Stimulated activated CD4-positive, alpha-beta T cell treated with anti-CD3 and anti-CD28 coated beads, Interleukin-2, amount 100 ng/mL, for 24 hours (primary cell): Measurements from ENCODE around the gene GLUD1.
"Not testable (repeated sequence)": the region's sequence is repeated elsewhere in the genome, so short reads cannot be mapped to it uniquely, and the experiment has no call there.

Source experiments
- DNase-seq, 2 donors: peaks; one replicate each; pipeline ENCODE4 v3.0.0-alpha.2; 2020

The GLUD1 gene

DNA sequence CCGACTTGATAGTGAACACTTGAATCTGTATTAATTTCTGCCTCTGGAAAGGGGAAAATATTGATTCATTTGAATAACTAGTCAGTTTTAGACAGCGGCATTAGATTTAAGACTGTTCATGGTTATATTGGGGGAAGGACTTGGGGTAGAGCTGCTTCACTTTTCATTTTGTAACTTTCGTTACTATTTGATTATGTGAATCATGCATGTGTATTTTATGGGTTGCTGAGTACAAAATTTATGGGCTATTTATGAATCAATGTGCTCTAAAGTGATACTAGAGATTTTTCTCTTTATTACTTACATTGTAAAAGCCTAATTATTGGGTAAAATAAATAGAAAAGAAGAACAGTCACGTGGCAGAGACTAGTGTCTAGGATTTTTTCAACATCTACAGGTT lies 4.9 kb downstream of the GLUD1 start:
- DNase-seq, result no peak

DNA sequence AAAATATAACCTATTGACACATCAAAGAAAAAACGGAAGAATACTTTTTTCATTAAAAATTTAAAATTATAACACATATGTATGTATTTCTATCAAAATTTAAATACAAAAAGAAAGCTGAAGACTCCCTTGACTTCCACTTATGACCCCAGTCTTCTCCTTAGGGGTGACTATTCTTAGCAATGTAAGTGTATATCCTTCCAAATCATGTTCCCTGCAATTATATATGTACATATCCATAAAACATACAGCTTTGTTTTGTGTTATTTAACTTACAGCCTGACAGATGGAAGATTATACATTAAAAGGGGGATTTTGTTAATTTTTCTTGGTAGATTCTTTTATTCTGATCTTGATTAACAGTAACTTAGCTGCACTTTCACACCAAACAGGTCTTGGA lies 9.1 kb downstream of the GLUD1 start:
- DNase-seq, result no peak

GRCh38 chr10:87084291-87084782 lies 10.3 kb downstream of the GLUD1 start:
- DNase-seq, result not testable (repeated sequence)

DNA sequence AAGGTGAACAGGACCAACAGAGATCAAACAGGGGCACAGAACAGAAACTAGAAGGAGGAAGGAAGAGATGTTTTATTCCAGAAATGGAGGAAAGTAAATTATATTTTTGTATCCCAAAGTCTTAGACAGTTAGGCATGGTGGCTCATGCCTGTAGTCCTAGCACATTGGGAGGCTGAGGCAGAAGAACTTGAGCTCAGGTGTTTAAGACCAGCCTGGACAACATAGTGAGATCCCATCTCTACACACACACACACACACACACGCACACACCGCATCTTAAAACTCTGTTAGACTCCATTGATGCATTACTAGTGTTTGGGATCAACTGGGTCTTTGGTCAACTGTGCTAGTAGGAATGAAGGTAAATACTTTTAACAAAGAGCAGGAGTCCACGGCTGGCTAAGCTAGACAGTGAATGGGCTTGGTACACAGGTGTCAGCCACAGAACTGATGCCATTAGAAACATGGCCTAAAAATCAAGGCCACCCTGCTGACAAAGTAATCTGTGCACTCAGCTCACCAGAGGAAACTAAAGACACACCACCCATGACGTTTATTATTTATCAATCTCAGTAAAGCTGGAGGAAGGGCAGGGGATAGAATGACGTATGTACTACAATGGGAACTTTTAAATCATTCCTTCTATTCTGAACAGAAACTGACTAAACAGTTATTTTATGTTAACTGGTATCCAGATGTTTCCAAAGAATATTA lies 10.9 kb downstream of the GLUD1 start:
- peak in 1 of 2 donors; percentile 23 for DNase-seq

GRCh38 chr10:87082219-87082618 lies 12.4 kb downstream of the GLUD1 start:
- not testable (repeated sequence) for DNase-seq

DNA sequence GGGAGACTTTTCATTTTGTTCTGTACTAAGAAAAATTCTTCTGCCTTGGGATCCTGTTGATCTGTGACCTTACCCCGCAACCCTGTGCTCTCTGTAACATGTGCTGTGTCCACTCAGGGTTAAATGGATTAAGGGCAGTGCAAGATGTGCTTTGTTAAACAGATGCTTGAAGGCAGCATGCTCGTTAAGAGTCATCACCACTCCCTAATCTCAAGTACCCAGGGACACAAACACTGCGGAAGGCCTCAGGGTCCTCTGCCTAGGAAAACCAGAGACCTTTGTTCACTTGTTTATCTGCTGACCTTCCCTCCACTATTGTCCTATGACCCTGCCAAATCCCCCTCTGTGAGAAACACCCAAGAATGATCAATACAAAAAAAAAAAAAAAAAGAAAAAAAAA lies 13.1 kb downstream of the GLUD1 start:
- DNase-seq, result not testable (repeated sequence)

GRCh38 chr10:87080621-87081020 lies 14.0 kb downstream of the GLUD1 start:
- not testable (repeated sequence) for DNase-seq

DNA sequence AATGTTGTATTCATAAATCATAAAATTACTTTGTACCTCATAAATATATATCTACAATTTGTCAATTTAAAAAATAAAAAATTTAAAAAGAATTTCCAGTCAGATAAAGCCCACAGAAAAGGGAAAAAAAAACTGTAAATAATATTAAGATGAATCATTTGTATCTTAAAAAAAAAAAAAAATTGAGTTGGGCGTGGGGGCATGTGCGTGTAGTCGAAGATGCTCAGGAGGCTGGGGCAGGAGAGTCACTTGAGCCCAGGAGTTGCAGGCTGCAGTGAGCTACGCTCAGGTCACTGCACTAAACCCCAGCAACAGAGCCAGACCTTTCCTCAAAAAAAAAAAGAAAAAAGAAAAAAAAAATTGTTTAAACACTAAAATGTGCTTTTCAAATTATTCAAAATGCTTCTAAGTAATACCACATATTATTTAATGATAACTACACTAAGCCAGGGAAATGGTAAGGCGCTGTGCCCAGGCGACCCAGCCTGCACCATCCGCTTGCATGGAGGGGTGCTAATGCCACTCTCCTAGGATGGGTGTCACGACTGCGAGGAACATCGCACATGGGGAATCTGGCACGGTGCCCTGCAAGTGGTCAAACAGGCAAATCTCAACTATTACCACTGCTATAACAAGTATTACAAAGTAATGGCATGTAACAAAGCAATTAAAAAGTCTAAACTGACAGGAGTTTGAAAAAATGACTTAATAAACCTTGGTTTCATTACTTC lies 15.4 kb downstream of the GLUD1 start:
- DNase-seq, result no peak

DNA sequence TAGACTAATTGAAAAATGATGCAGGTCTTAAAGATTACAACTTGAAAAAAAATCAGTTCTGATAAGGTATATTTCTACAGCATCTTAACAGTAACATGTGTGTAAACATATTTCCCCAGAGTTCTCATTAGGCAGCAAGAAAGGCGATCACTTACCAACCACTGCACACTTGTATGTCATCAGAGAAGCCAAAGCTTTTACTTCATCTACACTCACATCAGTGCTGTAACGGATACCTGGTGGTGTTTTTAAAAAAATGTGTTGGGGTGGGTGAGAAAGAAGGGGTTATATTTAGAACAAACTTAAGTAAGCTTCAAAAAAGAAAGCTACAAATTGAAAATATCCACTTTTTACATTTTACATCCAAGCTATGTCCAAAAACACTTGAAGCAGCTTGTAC lies 18.2 kb downstream of the GLUD1 start:
- DNase-seq, result not testable (repeated sequence)

DNA sequence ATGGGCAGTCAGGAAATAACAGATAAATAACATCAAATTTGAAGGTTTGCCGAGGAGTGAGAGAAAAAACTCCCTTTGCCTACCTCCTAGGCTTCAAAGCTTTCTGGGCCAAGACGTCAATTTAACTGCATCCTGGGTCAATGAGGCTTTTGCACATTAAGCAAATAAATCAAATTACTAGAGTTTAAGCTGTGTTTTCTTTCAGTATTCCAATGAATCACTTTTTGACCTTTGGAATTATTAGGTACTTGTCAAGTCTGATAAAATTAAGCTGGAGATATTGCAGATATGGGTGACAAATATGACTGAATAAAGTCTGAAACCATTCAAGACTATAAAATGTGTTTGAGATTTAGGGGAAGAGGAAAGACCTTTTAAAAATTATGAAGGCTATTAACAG lies 22.2 kb downstream of the GLUD1 start:
- no peak for DNase-seq

GRCh38 chr10:87068281-87068680 lies 26.4 kb downstream of the GLUD1 start:
- DNase-seq, result no peak

- no peak for DNase-seq
These were observed 27.8 kb downstream of the GLUD1 start for GRCh38 chr10:87066865-87067264.

DNA sequence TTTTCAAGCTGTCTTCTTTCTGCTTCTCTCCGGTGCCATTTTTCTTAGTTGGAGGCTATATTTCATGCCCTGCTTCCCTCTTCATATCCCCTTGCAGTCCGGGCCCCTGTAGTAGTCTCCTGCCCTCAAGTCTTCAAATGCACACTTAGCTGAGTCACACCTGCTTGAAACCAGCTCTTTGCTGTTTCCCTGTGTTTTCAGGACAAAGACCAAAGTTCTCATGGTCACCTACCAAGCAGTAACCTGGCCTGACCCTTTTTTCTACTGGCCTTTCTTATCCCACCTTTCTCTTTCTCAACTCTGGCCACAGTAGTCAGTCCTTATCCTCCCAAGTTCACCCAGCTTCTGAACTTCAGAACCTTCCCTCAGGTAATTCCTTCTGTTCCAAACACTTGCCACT lies 28.5 kb downstream of the GLUD1 start:
- no peak for DNase-seq

DNA sequence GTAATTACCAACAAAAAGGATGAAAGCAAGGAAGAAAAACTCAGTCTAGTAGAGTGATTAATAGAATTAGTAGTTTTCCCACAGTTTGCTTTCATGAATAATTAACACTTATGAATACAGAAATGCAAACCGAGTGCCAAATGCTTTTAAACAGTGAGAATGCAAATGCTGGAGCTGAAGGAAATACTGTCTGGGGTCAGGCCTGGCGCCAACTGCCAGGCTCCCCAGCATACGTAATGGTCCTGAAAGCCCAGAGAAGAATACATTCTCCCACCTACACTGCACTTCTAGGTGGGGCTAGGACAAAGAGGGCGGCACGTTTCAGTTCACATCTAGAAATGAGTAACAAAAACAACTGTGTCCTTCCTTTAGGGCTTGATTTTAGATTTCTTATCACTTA lies 30.0 kb downstream of the GLUD1 start:
- no peak for DNase-seq

- DNase-seq, result no peak
These were observed 34.2 kb downstream of the GLUD1 start for GRCh38 chr10:87060280-87060928.

- DNase-seq, result no peak
These were observed 35.2 kb downstream of the GLUD1 start for GRCh38 chr10:87059401-87059800.

DNA sequence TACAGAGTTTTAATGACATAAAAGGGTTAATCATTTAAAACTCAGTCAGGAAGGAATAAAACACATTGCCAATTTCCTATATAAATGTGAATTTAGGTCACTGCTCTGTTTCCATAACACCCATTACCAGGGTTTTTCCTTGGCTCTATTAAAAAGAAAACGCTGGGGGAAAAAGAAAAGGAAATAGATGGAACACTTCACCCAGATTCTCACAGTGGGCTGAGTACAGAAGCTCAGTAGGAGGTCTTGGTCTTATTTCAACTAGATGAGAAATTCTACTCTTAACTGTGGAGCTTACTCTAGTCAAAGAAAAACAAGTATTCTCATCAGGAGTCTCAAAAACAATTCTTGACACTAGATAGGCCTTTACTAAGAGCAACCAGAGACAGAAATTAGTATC lies 36.5 kb downstream of the GLUD1 start:
- DNase-seq, result no peak

- DNase-seq, result no peak
These were observed 40.0 kb downstream of the GLUD1 start for GRCh38 chr10:87054373-87055295.

GRCh38 chr10:87053577-87054181 lies 41.0 kb downstream of the GLUD1 start:
- no peak for DNase-seq

DNA sequence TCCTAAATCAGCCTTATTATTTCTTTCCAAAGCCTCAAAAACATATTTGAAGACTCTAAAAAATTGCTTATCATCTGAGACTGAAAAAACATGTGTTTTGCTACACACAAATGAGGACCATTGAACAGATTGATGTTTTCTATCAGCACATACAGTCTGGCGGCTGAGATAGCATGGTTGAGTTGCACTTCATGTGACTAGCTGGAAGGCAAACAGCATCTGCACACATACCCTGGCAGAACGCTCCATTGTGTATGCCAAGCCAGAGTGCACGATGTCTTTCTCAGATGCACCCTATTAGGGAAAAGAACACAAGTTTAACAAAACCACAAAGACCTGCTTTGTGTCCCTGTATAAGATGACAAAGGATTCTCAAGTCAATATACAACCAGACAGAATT lies 41.5 kb downstream of the GLUD1 start:
- DNase-seq, result no peak

DNA sequence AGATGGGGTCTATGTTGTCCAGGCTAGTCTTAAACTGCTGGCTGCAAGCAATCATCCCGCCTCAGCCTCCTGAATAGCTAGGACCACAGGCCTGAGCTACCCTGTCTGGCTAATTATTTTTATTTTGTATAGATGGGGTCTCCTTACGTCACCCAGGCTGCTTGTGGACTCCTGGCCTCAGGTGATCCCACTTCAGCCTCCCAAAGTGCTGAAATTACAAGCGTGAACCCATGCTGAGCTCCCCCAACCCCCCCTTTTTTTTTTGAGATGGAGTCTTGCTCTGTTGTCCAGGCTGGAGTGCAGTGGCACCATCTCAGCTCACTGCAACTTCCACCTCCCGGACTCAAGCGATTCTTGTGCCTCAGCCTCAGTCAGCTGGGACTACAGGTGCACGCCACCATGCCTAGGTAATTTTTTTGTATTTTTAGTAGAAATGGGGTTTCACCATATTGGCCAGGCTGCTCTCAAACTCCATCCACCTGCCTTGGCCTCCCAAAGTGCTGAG lies 49.2 kb downstream of the GLUD1 start:
- DNase-seq, result no peak

GRCh38 chr10:87043579-87043978 lies 51.1 kb downstream of the GLUD1 start:
- DNase-seq, result not testable (repeated sequence)
